Lower lobe of right lung (tissue), 2 donors: ENCODE results near the gene CHCHD6. TPM values are rescaled to one million over a fixed set of nuclear protein-coding genes. Genes with fewer than 3 reads are reported as not detected.

ENCODE experiments used
- ATAC-seq, 2 donors: fragments of 200-7000 bp; cut with Tn5 transposase; one replicate each; pipeline ENCODE4 v1.9.1; 2020 to 2022; ENCODE audit warnings: mild to moderate bottlenecking in 2 of 2, moderate library complexity in 2 of 2
- DNase-seq: peaks from one replicate; pipeline ENCODE4 v3.0.0-alpha.2; 2020
- H3K27ac ChIP-seq: fragments of 200-600 bp; one replicate; pipeline ENCODE4 v1.8.0; 2022
- H3K27me3 ChIP-seq: fragments of 200-600 bp; one replicate; pipeline ENCODE4 v1.8.0; 2022; ENCODE audit warnings: low read depth
- H3K36me3 ChIP-seq: fragments of 200-600 bp; one replicate; pipeline ENCODE4 v1.8.0; 2022; ENCODE audit warnings: mild to moderate bottlenecking
- H3K4me1 ChIP-seq: fragments of 200-600 bp; one replicate; pipeline ENCODE4 v1.8.0; 2022
- H3K4me3 ChIP-seq: fragments of 200-600 bp; one replicate; pipeline ENCODE4 v1.8.0; 2022; ENCODE audit warnings: mild to moderate bottlenecking
- H3K9me3 ChIP-seq: fragments of 200-600 bp; one replicate; pipeline ENCODE4 v1.8.0; 2022
- intact Hi-C: fragments of 100-400 bp; cut with DNase I; formaldehyde crosslinking; loops from one replicate; pipeline ENCODE4 v1.11.0; 2022
- total RNA-seq: library from RNA; stranded (reverse); fragmentation: NEBNext Ultra II Directional; extraction: Animal tissue kit (Norgen Biotek cat#: 25700); gene quantifications from one replicate; pipeline ENCODE4 v1.2.1, GENCODE V29; 2021
- TF ChIP-seq, protein P1 (sequence below): fragments of 200-600 bp; IDR thresholded peaks from one replicate; pipeline ENCODE4 v1.8.0; 2022; ENCODE audit warnings: antibody characterized with exemption, mild to moderate bottlenecking
- donor health status: DM: no; HTN: yes; CAD: no; lungs with severe emphysema.

The CHCHD6 gene
- total RNA-seq, 1 donor from 2014 or later: 12.2 TPM

- no peak for DNase-seq
- no peak overlapping the region for H3K27ac ChIP-seq
- no peaks in the 10 kb centered on the region for H3K9me3 ChIP-seq
- ATAC-seq: no peak
- H3K4me3 ChIP-seq: no peak overlapping the region
- H3K4me1 ChIP-seq: no peaks in the 10 kb centered on the region
- intact Hi-C loops: no loop called here
- no peaks in the 10 kb centered on the region for H3K27me3 ChIP-seq
- H3K36me3 ChIP-seq: no peaks in the 10 kb centered on the region
- TF ChIP-seq, protein P1, sequence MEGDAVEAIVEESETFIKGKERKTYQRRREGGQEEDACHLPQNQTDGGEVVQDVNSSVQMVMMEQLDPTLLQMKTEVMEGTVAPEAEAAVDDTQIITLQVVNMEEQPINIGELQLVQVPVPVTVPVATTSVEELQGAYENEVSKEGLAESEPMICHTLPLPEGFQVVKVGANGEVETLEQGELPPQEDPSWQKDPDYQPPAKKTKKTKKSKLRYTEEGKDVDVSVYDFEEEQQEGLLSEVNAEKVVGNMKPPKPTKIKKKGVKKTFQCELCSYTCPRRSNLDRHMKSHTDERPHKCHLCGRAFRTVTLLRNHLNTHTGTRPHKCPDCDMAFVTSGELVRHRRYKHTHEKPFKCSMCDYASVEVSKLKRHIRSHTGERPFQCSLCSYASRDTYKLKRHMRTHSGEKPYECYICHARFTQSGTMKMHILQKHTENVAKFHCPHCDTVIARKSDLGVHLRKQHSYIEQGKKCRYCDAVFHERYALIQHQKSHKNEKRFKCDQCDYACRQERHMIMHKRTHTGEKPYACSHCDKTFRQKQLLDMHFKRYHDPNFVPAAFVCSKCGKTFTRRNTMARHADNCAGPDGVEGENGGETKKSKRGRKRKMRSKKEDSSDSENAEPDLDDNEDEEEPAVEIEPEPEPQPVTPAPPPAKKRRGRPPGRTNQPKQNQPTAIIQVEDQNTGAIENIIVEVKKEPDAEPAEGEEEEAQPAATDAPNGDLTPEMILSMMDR: no peak
Measured at GRCh38 chr3:126828306-126828705, 124.3 kb downstream of the CHCHD6 start.

DNA sequence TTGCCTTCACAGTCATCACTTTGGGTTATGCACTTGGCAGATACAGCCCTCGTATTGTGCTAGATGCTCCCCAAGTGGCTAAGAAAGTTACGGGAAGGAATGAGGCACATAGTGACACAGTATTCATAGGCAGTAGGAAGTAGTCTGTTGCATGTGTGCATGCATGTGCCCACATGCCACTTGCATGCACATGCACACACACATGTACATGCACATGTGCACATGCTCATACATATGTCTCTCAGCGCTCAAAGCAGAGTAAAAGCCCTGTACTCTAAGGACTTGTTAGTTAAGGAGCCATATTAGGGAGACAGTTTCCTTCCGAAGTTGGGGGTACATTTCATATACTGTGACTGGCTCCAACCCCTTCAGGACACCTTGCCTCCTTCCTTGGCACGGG is 128.9 kb downstream of the CHCHD6 start:
- TF ChIP-seq, protein P1: no peak
- no peak overlapping the region for H3K27ac ChIP-seq
- H3K9me3 ChIP-seq: no peaks in the 10 kb centered on the region
- no peak overlapping the region for H3K4me3 ChIP-seq
- ATAC-seq (no peak), DNase-seq (no peak)
- intact Hi-C loops: no loop called here
- H3K36me3 ChIP-seq: no peaks in the 10 kb centered on the region
- no peaks in the 10 kb centered on the region for H3K27me3 ChIP-seq
- no peaks in the 10 kb centered on the region for H3K4me1 ChIP-seq

GRCh38 chr3:126834596-126835471 is 130.8 kb downstream of the CHCHD6 start:
- H3K36me3 ChIP-seq: no peaks in the 10 kb centered on the region
- DNase-seq: no peak
- intact Hi-C loops: no loop called here
- no peaks in the 10 kb centered on the region for H3K9me3 ChIP-seq
- H3K27me3 ChIP-seq: no peaks in the 10 kb centered on the region
- no peaks in the 10 kb centered on the region for H3K4me1 ChIP-seq
- TF ChIP-seq, protein P1: no peak
- ATAC-seq: peak; percentile 80 to 87
- no peak overlapping the region for H3K27ac ChIP-seq
- H3K4me3 ChIP-seq: no peak overlapping the region

GRCh38 chr3:126835472-126836219 is 131.6 kb downstream of the CHCHD6 start:
- intact Hi-C loops: no loop called here
- ATAC-seq: peak; percentile 27 to 47
- H3K36me3 ChIP-seq: no peaks in the 10 kb centered on the region

DNA sequence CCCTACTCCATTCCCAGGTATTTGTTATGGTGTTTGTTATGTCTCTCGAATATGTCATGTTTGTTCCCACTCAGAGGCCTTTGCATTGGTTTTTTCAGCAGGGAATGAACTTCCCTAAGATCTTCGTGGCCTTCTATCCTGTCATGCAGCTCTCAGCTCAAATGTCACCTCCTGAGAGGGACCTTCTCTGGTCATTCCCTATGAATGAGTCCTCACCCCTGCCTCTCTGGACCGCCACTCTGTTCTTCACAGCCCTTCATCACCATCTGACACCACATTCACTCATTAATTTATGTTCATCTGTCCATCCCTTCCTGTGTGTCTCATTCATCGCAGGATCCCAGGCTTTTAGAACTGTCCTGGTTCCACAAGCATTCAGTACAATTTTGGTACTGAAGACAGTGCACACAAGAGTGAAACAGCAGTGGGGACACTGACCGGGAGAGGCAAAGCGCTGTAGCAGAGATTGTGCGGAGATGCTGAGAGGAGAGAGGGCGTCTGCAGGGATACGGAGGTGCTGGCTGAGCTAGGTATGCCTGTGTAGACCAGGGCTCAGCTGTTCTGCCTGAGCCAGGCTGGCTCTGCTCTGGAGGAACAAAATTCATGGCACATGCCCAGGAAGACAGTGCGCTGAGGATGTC is 132.3 kb downstream of the CHCHD6 start:
- H3K27me3 ChIP-seq: no peaks in the 10 kb centered on the region
- intact Hi-C loops: no loop called here
- no peak for DNase-seq
- no peaks in the 10 kb centered on the region for H3K4me1 ChIP-seq
- ATAC-seq: no peak
- no peak overlapping the region for H3K27ac ChIP-seq
- TF ChIP-seq, protein P1: no peak
- no peak overlapping the region for H3K4me3 ChIP-seq
- H3K9me3 ChIP-seq: no peaks in the 10 kb centered on the region
- H3K36me3 ChIP-seq: no peaks in the 10 kb centered on the region

More at GRCh38 chr3:126835472-126836219, 131.6 kb downstream of the CHCHD6 start:
- Histone ChIP-seq H3K4me3 (no peak overlapping the region), H3K27me3 (no peaks in the 10 kb centered on the region), H3K4me1 (no peaks in the 10 kb centered on the region), H3K27ac (no peak overlapping the region), H3K9me3 (no peaks in the 10 kb centered on the region)
- no peak for DNase-seq
- TF ChIP-seq, protein P1: no peak
